Inferior parietal cortex (tissue), 1 donor: Measurements from ENCODE around the gene PIAS1.
"Not testable (repeated sequence)": the region's sequence is repeated elsewhere in the genome, so short reads cannot be mapped to it uniquely, and the experiment has no call there.

Experiments used
- DNase-seq: peaks from one replicate; pipeline ENCODE4 v3.0.0-alpha.2; 2016; ENCODE audit errors: extremely low spot score

PIAS1 gene

DNA sequence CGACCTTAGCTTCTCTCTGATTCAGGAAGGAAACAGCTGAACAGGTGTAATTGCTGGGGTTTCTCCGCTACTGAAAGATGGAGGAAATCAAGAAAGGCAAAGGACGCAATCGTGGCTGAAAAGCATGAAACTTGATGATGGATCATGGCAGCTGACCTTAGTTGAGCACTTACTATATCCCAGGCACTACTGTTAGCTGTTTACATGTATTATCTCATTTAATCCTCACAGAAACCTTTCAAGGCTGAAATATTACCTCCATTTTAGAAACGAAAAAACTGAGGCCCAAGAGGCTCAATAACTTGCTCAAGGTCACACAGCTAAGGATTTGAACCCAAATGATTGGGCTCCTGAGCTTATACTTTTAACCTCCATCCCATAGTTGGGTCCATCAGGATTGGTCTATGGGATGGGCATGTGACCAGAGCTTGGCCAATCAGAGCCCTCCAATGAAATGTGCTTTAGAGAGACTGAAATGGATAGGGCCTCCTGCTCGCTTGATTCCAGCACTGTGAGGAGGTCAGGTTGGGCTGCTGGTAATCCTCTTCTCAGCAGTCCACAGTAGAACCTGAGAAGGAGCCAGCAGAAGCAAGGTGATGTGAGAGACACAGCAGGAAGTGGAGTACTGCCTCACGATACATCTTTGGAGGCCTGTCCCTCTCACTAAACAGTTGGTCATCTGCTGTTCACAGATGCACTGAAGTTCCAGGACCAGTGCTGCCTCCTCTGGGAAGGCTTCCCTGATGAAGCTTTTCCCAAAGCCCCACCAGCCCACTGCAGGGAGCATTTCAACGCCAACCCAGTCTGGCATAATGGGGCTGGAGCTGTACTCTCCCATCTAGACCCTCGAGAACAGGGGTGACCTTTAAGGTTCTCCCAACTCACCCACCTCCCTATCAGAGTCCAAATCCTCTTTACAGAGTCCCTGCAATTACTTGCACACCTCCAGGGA is 165.0 kb downstream of the PIAS1 start:
- no peak for DNase-seq

- DNase-seq: no peak
These were observed 166.4 kb downstream of the PIAS1 start for GRCh38 chr15:68220489-68220888.

GRCh38 chr15:68220967-68221366 is 166.9 kb downstream of the PIAS1 start:
- no peak for DNase-seq

GRCh38 chr15:68221530-68222431 is 167.7 kb downstream of the PIAS1 start:
- not testable (repeated sequence) for DNase-seq

DNA sequence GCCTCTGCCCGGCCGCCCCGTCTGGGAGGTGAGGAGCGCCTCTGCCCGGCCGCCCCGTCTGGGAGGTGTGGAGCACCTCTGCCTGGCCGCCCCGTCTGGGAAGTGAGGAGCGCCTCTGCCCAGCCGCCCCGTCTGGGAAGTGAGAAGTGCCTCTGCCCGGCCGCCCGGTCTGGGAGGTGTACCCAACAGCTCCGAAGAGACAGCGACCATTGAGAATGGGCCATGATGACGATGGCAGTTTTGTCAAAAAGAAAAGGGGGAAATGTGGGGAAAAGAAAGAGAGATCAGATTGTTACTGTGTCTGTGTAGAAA is 168.3 kb downstream of the PIAS1 start:
- not testable (repeated sequence) for DNase-seq

GRCh38 chr15:68223171-68223570 is 169.1 kb downstream of the PIAS1 start:
- DNase-seq: no peak

DNA sequence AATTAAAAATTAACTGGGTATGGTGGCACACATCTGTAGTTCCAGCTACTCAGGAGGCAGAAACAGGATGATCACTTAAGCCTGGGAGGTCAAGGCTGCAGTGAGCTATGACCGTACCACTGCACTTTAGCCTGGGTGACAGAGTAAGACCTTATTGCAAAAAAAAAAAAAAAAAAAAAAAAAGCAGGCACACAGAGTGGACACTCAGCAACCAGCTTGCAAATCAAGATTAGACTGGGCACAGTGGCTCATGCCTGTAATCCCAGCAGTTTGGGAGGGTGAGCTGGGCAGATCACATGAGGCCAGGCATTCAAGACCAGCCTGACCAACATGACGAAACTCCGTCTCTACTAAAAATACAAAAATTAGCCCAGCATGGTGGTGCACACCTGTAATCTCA is 170.0 kb downstream of the PIAS1 start:
- DNase-seq: no peak

GRCh38 chr15:68224546-68225250 is 170.6 kb downstream of the PIAS1 start:
- no peak for DNase-seq

DNA sequence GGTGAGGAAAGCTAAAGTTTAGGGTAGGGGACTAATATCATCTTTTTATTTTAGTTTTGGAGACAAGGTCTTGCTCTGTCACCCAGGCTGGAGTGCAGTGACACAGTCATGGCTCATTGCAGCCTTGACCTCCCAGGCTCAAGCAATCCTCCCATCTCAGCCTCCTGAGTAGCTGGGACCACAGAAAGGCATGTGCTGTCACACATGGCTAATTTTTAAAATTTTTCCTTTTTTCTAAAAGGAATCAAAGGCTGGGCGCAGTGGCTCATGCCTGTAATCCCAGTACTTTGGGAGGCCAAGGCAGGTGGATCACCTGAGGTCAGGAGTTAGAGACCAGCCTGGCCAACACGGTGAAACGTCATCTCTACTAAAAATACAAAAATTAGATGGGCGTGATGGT is 171.3 kb downstream of the PIAS1 start:
- DNase-seq: not testable (repeated sequence)

DNA sequence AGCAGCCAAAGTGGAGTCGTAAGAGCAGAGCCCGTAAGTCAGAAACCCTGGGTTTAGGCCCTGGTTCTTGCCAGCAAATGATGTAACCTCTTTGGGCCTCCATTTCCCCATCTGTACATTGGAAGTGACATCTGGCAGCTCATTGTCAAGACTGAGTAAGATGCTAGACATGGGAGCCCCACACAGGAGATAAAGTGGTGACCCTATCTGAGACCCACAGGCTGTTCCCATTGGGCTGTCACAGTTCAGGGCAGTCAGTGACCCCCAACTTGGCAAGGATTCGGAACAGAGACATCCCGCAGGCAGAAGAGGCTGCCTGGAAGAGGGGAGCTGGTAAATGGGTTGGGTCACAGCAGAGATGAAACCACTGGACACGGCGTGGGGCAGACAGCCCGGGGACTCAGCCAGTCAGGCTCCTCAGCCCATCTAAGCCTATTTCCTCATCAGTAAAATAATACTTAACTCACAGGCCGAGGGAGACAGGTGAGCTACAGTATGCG is 173.6 kb downstream of the PIAS1 start:
- no peak for DNase-seq

GRCh38 chr15:68228143-68228970 is 174.2 kb downstream of the PIAS1 start:
- DNase-seq: no peak

DNA sequence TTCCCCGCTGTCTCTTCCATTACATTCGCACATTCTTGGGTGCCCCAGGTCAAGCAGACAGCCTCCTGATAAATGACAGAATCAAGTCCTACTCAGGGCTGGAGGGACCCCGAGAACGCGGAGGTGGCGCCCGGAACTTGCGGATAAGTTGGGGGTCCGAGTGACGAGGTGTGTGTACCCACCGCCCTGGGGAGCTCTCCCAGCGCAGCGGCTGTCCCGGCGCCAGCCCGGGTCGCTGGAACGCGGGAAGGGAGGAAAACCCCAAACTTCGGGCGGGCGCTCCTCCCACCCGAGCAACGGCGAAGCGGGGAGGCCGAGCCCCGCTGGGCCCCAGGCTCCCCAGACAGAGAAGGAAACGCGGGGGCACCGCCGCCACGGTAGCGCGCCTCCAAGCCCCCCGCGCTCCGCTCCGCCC is 174.9 kb downstream of the PIAS1 start:
- DNase-seq: no peak

GRCh38 chr15:68229386-68230156 is 175.5 kb downstream of the PIAS1 start, which contains the start of gene CLN6:
CLN6 (minus strand) TSS chr15:68229728; CDS start chr15:68229584, 144 bp downstream.
- peak; percentile 70 for DNase-seq

DNA sequence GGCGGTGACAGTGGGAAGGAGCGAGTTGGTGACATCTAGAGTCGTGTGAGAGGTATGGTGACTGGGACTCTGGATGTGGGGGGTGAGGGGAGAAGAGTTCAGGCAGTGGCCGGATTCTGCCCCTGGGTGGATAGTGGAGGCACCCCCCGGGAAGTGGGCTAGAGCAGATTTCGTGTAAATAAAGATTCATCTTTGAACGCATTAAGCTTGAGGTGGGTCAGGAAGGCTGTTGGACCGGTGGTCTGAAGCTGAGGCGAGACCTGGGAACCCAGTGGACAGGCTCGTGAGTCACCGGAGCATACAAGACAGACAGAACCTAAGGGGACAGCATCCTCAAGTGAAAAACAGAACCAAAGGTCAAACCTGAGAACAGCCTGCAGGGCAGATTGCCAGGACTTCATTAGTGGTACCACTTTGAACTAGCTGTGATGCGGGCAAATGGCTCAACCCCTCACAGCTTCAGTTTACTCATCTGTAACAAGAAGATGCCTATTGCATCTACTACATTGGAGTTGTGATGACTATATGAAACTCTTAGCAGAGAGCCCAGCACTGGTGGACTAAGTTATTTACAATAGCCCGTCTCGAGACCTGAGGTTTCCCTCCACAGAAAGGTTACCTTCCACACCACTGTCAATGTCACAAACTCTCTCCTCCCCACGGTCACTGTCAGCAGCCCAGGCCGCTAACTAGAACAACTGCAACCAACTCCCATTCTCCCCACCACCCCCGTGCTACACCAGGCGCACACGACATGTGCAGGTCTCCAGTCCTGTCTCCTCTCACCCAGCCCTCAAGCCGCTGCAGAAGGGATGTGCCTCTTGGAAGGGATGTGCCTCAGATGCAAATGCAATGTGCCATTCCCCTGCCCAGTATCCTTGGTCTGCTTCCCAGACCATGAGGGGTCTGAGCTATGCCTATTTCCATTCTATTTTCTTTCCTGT is 176.3 kb downstream of the PIAS1 start:
- DNase-seq: peak; percentile 27

DNA sequence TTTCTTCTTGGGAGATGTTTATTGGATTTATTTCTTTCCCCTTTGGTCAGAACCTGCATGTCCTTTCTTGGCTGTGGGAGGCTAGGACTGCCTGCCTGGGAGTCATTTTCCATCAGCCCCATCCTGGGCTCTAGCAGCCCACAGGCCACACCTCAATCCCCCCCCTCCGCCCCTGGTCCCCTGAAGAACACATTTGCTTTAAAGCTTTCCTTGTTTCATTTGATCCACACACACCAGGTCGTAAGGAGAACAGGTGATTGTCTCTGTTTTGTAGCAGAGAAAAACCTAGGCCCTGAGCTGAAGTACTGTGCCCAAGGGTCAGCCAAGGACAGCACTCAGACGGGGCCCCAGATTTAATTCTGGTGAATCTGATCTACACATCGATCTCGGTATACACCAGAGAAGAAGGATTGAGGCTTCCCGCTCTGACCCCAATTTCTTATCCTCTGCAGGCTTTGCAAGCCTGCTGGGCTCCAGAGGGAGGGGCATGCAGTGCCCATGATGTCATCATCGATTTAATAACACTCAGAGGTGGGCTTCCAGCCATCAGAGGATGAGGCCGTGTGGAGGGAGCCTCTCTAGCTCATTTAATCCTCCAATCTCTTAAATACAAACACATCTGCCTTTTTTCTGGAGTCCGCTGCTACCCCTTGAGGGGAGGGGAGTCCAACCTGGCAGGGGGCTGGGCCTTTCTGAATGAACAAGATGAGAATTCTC is 177.1 kb downstream of the PIAS1 start:
- no peak for DNase-seq

DNA sequence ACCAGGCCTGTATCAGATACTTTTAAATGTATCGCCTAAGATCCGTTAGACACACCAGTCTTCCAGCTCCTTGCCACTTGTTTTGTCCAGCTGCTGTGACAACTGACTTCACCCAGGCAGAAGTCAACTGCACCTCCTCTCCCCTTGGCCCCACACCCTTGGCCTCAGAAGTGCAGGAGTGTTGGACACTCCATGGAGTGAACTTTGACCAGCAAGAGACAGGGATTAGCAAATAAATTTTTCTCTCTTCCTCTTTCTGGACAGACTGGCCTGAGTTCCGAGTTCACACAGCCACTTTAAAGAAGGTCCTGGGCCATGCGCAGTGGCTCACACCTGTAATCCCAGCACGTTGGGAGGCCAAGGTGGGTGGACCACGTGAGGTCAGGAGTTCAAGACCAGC is 178.3 kb downstream of the PIAS1 start:
- no peak for DNase-seq

DNA sequence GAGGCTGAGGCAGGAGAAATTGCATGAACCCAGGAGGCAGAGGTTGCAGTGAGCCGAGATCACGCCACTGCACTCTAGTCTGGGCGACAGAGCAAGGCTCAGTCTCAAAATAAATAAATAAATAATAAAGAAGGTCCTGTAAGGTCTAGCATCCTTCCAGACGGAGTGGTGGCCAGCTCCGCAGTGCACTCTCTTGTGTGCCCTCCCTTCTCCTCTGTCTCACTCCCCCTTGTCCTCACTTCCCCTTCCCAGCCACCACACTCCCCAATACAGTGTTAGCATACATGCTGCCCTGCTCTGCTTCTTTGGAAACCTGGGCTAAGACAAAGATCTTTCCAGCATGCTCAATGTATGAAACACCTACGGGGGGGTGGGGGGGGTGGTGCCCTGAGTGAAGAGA is 178.8 kb downstream of the PIAS1 start:
- no peak for DNase-seq

DNA sequence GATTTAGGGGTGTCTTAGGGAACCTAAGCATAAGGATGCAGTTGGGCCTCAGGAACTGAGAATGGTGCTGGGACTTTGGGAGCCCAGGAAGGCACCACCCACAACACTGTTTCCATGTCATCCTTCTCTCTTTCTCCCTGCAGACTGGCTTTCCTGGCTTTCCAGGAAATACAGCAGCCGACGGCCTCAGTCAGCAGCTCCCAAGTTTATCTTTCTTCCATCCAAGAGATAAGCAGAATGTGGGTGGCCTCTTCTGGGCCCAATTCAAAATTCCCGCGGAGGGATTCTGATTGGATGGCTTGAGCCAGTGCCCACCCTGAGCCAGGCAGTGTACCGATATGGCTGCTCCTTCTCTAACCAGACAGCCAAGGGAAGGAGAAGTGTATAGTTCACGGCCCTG is 179.9 kb downstream of the PIAS1 start:
- DNase-seq: no peak
